ENCODE data around the gene BCLAF1. TPM values are rescaled to one million over a fixed set of nuclear protein-coding genes. Genes with fewer than 3 reads are reported as not detected.
A peak's percentile ranks its signal among the peaks of the same experiment; 100 is the strongest.

The BCLAF1 gene
- total and polyA plus RNA-seq, 9 of the 15 experiments (the other 6 are each of a cell fraction or from before 2014, with no cell fraction given), result 65.4 to 286 (median 165) TPM

GRCh38 chr6:136289327-136289578, 393 bp downstream of the BCLAF1 start (continued):
- TF ChIP-seq ZNF740 (CRISPR knock-in tag; IDR thresholded peaks at IDR 0.05) (no peak), ZNF740 (tag; IDR thresholded peaks at IDR 0.05) (no peak), PURB (CRISPR knock-in tag; IDR thresholded peaks at IDR 0.05; ENCODE audit: low read depth) (no peak), KAT7 (CRISPR knock-in tag; IDR thresholded peaks at IDR 0.05; ENCODE audit: borderline replicate concordance) (no peak), RB1 (IDR thresholded peaks at IDR 0.05; ENCODE audit: low read depth) (peak; percentile 48; the same call in 1 of the 2 replicates), ZBTB2 (IDR thresholded peaks at IDR 0.05) (peak; percentile 95), WHSC1 (IDR thresholded peaks at IDR 0.05; ENCODE audit: low read length) (no peak), DMBX1 (CRISPR knock-in tag; IDR thresholded peaks at IDR 0.05; ENCODE audit: borderline replicate concordance) (peak; percentile 39; the same call in 1 of the 2 replicates), GATAD2B (IDR thresholded peaks at IDR 0.05; ENCODE audit: borderline replicate concordance) (no peak), MEIS2 (IDR thresholded peaks at IDR 0.05; ENCODE audit: partially characterized antibody) (peak; percentile 82), RAD51 (IDR thresholded peaks at IDR 0.05; ENCODE audit: borderline replicate concordance, low read depth) (no peak), ZBTB1 (CRISPR knock-in tag; IDR thresholded peaks at IDR 0.05; ENCODE audit: borderline replicate concordance, low read depth) (peak; percentile 63; the same call in 1 of the 2 replicates), SMARCE1 (IDR thresholded peaks at IDR 0.05) (no peak), TAF1 (IDR thresholded peaks at IDR 0.05; ENCODE audit: control insufficient read depth, extremely low read depth, insufficient read depth, low read length, severe bottlenecking) (peak; percentile 30)
- TF ChIP-seq, protein P1, sequence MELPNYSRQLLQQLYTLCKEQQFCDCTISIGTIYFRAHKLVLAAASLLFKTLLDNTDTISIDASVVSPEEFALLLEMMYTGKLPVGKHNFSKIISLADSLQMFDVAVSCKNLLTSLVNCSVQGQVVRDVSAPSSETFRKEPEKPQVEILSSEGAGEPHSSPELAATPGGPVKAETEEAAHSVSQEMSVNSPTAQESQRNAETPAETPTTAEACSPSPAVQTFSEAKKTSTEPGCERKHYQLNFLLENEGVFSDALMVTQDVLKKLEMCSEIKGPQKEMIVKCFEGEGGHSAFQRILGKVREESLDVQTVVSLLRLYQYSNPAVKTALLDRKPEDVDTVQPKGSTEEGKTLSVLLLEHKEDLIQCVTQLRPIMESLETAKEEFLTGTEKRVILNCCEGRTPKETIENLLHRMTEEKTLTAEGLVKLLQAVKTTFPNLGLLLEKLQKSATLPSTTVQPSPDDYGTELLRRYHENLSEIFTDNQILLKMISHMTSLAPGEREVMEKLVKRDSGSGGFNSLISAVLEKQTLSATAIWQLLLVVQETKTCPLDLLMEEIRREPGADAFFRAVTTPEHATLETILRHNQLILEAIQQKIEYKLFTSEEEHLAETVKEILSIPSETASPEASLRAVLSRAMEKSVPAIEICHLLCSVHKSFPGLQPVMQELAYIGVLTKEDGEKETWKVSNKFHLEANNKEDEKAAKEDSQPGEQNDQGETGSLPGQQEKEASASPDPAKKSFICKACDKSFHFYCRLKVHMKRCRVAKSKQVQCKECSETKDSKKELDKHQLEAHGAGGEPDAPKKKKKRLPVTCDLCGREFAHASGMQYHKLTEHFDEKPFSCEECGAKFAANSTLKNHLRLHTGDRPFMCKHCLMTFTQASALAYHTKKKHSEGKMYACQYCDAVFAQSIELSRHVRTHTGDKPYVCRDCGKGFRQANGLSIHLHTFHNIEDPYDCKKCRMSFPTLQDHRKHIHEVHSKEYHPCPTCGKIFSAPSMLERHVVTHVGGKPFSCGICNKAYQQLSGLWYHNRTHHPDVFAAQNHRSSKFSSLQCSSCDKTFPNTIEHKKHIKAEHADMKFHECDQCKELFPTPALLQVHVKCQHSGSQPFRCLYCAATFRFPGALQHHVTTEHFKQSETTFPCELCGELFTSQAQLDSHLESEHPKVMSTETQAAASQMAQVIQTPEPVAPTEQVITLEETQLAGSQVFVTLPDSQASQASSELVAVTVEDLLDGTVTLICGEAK (IDR thresholded peaks at IDR 0.05), result no peak
- TF ChIP-seq, protein P1 (CRISPR knock-in tag; IDR thresholded peaks at IDR 0.05), result no peak
- TF ChIP-seq, protein P2, sequence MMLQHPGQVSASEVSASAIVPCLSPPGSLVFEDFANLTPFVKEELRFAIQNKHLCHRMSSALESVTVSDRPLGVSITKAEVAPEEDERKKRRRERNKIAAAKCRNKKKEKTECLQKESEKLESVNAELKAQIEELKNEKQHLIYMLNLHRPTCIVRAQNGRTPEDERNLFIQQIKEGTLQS (IDR thresholded peaks at IDR 0.05), result no peak
- TF ChIP-seq, protein P2 (CRISPR knock-in tag; conservative IDR thresholded peaks at IDR 0.05), result no peak
